SU-DHL-6 (cell line): Measurements from ENCODE around the gene SLC38A3.

ENCODE experiments used
- H2AFZ ChIP-seq: fragments of 200-600 bp; sonication (generic); 2 replicates; pipeline ENCODE4 v1.6.1; 2014; ENCODE audit warnings: low read depth, mild to moderate bottlenecking, moderate library complexity, mixed read lengths, antibody characterized with exemption, low read length; ENCODE audit not compliant: severe bottlenecking
- H3F3A ChIP-seq: fragments of 200-600 bp; shearing (Covaris generic); 2 replicates; pipeline ENCODE4 v1.6.0; 2016; ENCODE audit warnings: antibody characterized with exemption, mild to moderate bottlenecking; ENCODE audit not compliant: insufficient read depth
- H3K27ac ChIP-seq: fragments of 200-600 bp; sonication (generic); 2 replicates; pipeline ENCODE4 v1.5.1; 2016; ENCODE audit warnings: low read depth, mild to moderate bottlenecking, low read length, moderate library complexity, mixed read lengths
- H3K27me3 ChIP-seq: fragments of 200-600 bp; sonication (generic), shearing (Covaris generic); 2 replicates; pipeline ENCODE4 v1.6.0; 2014; ENCODE audit warnings: mild to moderate bottlenecking, low read length
- H3K36me3 ChIP-seq: fragments of 200-600 bp; sonication (generic); 2 replicates; pipeline ENCODE4 v1.6.1; 2014; ENCODE audit warnings: mild to moderate bottlenecking, low read length, mixed read lengths
- H3K4me2 ChIP-seq: fragments of 300-600, 200-600 bp; shearing (Covaris generic), sonication (generic); 2 replicates; pipeline ENCODE4 v1.6.0; 2014; ENCODE audit warnings: low read length, low read depth, mild to moderate bottlenecking; ENCODE audit not compliant: poor library complexity, severe bottlenecking
- H3K4me3 ChIP-seq: fragments of 200-600 bp; sonication (generic); 2 replicates; pipeline ENCODE4 v1.5.1; 2014; ENCODE audit warnings: antibody characterized with exemption, low read length, mild to moderate bottlenecking, mixed read lengths; ENCODE audit not compliant: insufficient read depth, poor library complexity, severe bottlenecking
- H3K79me2 ChIP-seq: fragments of 200-600 bp; sonication (generic); 2 replicates; pipeline ENCODE4 v1.6.1; 2014; ENCODE audit warnings: mild to moderate bottlenecking, low read length, moderate library complexity; ENCODE audit not compliant: insufficient read depth
- H3K9ac ChIP-seq: fragments of 200-600 bp; sonication (generic); 2 replicates; pipeline ENCODE4 v1.7.0; 2014; ENCODE audit warnings: mild to moderate bottlenecking, low read length
- H3K9me2 ChIP-seq: fragments of 200-600 bp; sonication (generic); replicated peaks from 2 replicates; pipeline ENCODE4 v1.6.1; 2014; ENCODE audit warnings: low read length; ENCODE audit not compliant: insufficient read depth
- H3K9me3 ChIP-seq: fragments of 200-600 bp; sonication (generic); 2 replicates; pipeline ENCODE4 v1.6.1; 2014; ENCODE audit warnings: low read length, mixed read lengths; ENCODE audit not compliant: insufficient read depth
- H4K20me1 ChIP-seq: fragments of 200-600 bp; sonication (generic); 2 replicates; pipeline ENCODE4 v1.6.1; 2014; ENCODE audit warnings: low read depth, mild to moderate bottlenecking, antibody characterized with exemption, low read length, moderate library complexity, mixed read lengths
- EZH2phosphoT487 ChIP-seq: fragments of 200-600 bp; sonication (generic), shearing (Covaris generic); conservative IDR thresholded peaks from 2 replicates; pipeline ENCODE4 v1.6.1; 2018; ENCODE audit warnings: mild to moderate bottlenecking, antibody characterized with exemption, low read length, moderate library complexity, mixed read lengths
- TF ChIP-seq, protein P1 (sequence below): fragments of 200-600 bp; sonication (generic); IDR thresholded peaks from one replicate; pipeline ENCODE4 v1.5.1; 2017; ENCODE audit warnings: antibody characterized with exemption, mild to moderate bottlenecking, low read length, moderate library complexity; ENCODE audit not compliant: insufficient read depth, poor library complexity, severe bottlenecking

SLC38A3 gene

DNA sequence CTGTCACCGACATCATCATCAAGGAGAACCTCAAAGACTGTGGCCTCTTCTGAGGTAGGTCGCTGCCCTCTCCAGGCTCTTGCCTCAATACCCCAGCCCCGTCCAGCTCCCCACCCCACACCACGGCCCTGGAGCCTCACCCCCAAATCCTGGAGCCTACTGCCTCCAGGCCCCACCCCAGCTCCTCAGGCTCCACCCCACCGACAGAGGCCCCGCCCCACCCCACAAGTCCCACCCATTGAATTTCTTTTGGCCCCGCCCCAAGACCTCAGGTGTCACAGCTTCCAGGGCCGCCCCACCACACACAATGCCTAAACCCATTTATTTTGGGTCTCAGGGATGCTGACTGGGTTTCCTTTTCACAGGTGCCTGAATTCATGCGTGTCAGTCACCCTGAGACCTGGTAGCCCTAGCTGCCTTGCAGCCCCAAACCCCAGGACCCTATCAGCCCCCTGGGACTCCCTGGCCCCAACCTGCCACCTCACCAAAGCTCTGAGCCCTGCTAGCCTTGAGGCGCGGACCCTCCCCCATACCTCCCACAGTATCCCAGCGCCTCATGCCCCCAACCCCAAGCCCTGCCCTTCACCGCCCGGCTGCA lies 10.1 kb upstream of the SLC38A3 start:
- no peak overlapping the region for H3K27ac ChIP-seq
- H3K9me2 ChIP-seq, result no peaks in the 10 kb centered on the region
- H2AFZ ChIP-seq, result no peak overlapping the region
- H3K79me2 ChIP-seq, result no peaks in the 10 kb centered on the region
- no peak overlapping the region for H3K4me2 ChIP-seq
- no peak overlapping the region for H3K9ac ChIP-seq
- TF ChIP-seq, protein P1, sequence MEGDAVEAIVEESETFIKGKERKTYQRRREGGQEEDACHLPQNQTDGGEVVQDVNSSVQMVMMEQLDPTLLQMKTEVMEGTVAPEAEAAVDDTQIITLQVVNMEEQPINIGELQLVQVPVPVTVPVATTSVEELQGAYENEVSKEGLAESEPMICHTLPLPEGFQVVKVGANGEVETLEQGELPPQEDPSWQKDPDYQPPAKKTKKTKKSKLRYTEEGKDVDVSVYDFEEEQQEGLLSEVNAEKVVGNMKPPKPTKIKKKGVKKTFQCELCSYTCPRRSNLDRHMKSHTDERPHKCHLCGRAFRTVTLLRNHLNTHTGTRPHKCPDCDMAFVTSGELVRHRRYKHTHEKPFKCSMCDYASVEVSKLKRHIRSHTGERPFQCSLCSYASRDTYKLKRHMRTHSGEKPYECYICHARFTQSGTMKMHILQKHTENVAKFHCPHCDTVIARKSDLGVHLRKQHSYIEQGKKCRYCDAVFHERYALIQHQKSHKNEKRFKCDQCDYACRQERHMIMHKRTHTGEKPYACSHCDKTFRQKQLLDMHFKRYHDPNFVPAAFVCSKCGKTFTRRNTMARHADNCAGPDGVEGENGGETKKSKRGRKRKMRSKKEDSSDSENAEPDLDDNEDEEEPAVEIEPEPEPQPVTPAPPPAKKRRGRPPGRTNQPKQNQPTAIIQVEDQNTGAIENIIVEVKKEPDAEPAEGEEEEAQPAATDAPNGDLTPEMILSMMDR, result no peak
- no peak for TF ChIP-seq EZH2phosphoT487
- no peaks in the 10 kb centered on the region for H3K36me3 ChIP-seq
- no peaks in the 10 kb centered on the region for H3F3A ChIP-seq
- no peaks in the 10 kb centered on the region for H4K20me1 ChIP-seq
- H3K9me3 ChIP-seq, result no peaks in the 10 kb centered on the region
- no peak overlapping the region for H3K4me3 ChIP-seq
- H3K27me3 ChIP-seq, result no peaks in the 10 kb centered on the region

DNA sequence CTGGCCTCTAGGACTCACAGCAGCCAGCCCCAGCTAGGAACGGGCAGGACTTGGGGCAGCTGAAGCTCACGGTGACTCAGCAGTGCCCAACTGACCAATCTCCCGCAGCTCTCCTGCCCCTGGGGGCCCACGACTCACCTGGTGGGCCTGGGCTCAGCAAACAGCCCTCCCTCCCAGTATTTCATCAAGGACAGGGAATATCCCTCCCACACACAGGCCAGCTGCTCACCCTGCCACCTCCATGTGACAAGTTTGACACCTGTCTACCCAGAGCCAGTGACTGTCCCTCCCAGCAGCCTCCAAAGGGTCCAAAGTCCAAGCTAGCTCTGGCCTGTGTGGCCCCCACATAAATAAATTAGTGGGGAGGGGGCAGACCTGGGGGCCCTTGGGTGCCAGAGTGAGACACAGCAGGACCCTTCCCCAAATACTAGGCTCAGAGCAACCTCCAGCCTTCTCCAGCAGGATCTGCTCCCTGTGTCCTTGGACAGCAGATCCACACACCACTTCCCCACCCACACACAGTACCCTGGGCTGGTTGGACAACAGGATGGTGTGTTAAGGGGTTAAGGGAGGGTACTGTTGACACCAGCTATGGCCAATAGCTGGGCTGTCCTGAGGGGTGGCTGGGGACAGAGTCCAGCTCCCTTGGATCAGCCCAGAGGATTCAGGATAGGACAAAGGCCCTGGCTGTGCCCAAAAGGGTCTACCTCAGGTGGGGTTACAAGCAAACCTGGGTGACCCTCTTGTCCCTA lies 9.4 kb upstream of the SLC38A3 start:
- Histone ChIP-seq H3K27me3 (no peaks in the 10 kb centered on the region), H4K20me1 (no peaks in the 10 kb centered on the region), H3K9me2 (no peaks in the 10 kb centered on the region), H2AFZ (no peak overlapping the region), H3K9me3 (no peaks in the 10 kb centered on the region), H3K9ac (no peak overlapping the region), H3K27ac (no peak overlapping the region), H3K4me3 (no peak overlapping the region), H3K4me2 (no peak overlapping the region), H3K79me2 (no peaks in the 10 kb centered on the region), H3K36me3 (no peaks in the 10 kb centered on the region), H3F3A (no peaks in the 10 kb centered on the region)
- TF ChIP-seq EZH2phosphoT487, result no peak

DNA sequence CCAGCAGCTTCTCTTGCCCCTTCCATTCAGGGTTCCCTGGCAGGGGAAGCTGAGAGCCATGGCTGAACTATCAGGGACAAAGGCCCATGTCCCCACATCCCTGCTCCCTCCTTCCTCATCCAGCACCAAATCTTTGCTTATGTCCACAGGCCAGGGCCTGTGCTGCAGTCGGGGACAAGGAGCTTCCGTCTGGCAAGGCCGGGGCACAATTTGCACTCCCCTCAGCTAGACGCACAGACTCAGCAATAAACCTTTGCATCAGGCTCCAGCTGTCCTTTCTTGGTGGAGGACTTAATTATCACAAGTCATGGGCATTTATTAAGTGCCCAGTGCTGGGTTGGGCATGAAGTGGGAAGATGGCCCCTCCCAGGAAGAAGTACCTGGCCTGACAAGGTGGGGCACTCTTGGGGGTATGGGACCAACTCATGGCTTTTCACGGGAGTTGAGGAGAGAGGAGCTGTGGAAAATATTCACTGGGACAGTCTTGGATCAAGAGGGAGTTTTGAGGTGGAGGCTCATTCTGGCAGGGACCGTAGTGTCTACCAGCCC lies 8.7 kb upstream of the SLC38A3 start:
- H3K9me3 ChIP-seq, result no peaks in the 10 kb centered on the region
- no peak overlapping the region for H3K9ac ChIP-seq
- H3K79me2 ChIP-seq, result no peaks in the 10 kb centered on the region
- no peaks in the 10 kb centered on the region for H3K27me3 ChIP-seq
- H3K4me3 ChIP-seq, result no peak overlapping the region
- no peak overlapping the region for H2AFZ ChIP-seq
- H3K9me2 ChIP-seq, result no peaks in the 10 kb centered on the region
- no peak overlapping the region for H3K4me2 ChIP-seq
- TF ChIP-seq EZH2phosphoT487, result no peak
- TF ChIP-seq, protein P1, result no peak
- H3K36me3 ChIP-seq, result no peaks in the 10 kb centered on the region
- H3K27ac ChIP-seq, result no peak overlapping the region
- H3F3A ChIP-seq, result no peaks in the 10 kb centered on the region
- H4K20me1 ChIP-seq, result no peaks in the 10 kb centered on the region
